ENCODE results near the gene TEX22.

Gene TEX22

GRCh38 chr14:105431256-105431655 is 32.9 kb downstream of the TEX22 start:
- H3K27me3 Mint-ChIP-seq (ENCODE audit: low read depth), result no peaks in the 10 kb centered on the region
- no peak overlapping the region for H3K27ac Mint-ChIP-seq
- no peak for TF ChIP-seq CTCF (IDR thresholded peaks at IDR 0.05; ENCODE audit: unreplicated experiment in 3 of 3)
- H3K36me3 Mint-ChIP-seq (ENCODE audit: low read depth), result peaks cover 68% of the 10 kb centered on the region
- peaks cover 2% of the 10 kb centered on the region for H3K4me1 Mint-ChIP-seq
- no peak overlapping the region for H3K4me3 Mint-ChIP-seq
- H3K9me3 Mint-ChIP-seq, result peaks cover 21% of the 10 kb centered on the region

DNA sequence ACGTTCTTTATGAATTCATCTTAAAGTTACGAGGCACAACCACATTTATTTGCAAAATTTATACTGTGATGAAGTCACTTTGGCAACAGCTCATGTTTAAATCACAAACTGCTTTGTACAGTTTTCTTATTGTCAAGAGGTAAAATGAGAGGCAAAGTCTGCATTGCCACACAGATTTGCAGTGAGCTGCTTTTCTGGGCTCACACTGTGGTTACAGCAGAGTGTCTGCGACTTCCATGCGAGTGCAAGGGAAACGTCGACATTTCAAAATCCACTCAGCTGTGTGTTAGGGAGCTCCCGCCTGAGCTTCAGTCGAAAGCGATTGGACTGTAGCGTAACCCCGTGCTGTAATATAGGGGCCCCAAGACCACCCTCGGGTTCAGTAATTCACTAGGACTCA is 34.3 kb downstream of the TEX22 start:
- H3K4me1 Mint-ChIP-seq, result peaks cover 3% of the 10 kb centered on the region
- H3K9me3 Mint-ChIP-seq, result peaks cover 15% of the 10 kb centered on the region
- H3K4me3 Mint-ChIP-seq, result no peak overlapping the region
- no peaks in the 10 kb centered on the region for H3K27me3 Mint-ChIP-seq (ENCODE audit: low read depth)
- no peak for TF ChIP-seq CTCF (IDR thresholded peaks at IDR 0.05; ENCODE audit: unreplicated experiment in 3 of 3)
- no peak overlapping the region for H3K27ac Mint-ChIP-seq
- peaks cover 60% of the 10 kb centered on the region for H3K36me3 Mint-ChIP-seq (ENCODE audit: low read depth)

- no peak for TF ChIP-seq CTCF (IDR thresholded peaks at IDR 0.05; ENCODE audit: unreplicated experiment in 3 of 3)
- peaks cover 54% of the 10 kb centered on the region for H3K36me3 Mint-ChIP-seq (ENCODE audit: low read depth)
- H3K4me3 Mint-ChIP-seq, result no peak overlapping the region
- no peaks in the 10 kb centered on the region for H3K27me3 Mint-ChIP-seq (ENCODE audit: low read depth)
- no peak overlapping the region for H3K27ac Mint-ChIP-seq
- peaks cover 3% of the 10 kb centered on the region for H3K4me1 Mint-ChIP-seq
- H3K9me3 Mint-ChIP-seq, result peaks cover 14% of the 10 kb centered on the region
Observed at GRCh38 chr14:105433161-105433605, 34.8 kb downstream of the TEX22 start.

- peaks cover 3% of the 10 kb centered on the region for H3K4me1 Mint-ChIP-seq
Observed at GRCh38 chr14:105436402-105436801, 38.1 kb downstream of the TEX22 start.

DNA sequence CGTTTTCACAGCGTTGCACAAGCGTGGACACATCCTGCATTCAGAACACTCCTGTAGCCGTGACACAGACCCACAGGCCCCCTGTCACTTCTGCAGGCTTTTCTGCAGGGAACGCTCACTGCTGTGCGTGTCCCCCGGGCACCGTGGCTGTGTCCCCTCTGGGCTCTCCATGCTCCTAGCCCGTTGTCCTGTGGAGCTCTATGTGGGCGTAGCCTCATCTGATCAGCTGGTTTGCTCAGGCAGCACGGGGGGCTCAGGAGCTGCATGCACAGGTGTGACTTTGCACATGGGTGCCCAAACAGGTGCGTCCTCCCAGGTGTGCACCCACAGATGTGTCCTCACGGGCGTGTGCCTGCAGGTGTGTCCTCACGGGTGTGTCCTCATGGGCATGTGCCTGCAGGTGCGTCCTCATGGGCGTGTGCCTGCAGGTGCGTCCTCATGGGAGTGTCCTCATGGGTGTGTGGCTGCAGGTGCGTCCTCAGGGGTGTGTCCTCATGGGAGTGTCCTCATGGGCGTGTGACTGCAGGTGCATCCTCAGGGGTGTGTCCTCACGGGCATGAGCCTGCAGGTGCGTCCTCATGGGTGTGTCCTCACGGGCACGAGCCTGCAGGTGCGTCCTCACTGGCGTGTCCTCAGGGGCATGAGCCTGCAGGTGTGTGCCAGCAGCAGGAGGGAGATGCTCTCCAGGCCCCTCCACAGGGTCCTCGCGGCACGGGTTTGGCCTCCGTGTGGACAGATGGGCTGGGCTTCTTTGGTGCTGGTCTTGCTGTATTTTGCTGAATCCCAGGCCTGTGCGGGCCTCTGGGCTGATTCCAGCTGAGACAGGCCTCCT is 38.8 kb downstream of the TEX22 start:
- H3K27ac Mint-ChIP-seq, result no peak overlapping the region
- H3K27me3 Mint-ChIP-seq (ENCODE audit: low read depth), result no peaks in the 10 kb centered on the region
- no peak overlapping the region for H3K4me3 Mint-ChIP-seq
- peaks cover 7% of the 10 kb centered on the region for H3K9me3 Mint-ChIP-seq
- TF ChIP-seq CTCF (IDR thresholded peaks at IDR 0.05; ENCODE audit: unreplicated experiment in 3 of 3), result no peak
- peaks cover 3% of the 10 kb centered on the region for H3K4me1 Mint-ChIP-seq
- peaks cover 29% of the 10 kb centered on the region for H3K36me3 Mint-ChIP-seq (ENCODE audit: low read depth)

More at GRCh38 chr14:105436402-105436801, 38.1 kb downstream of the TEX22 start:
- TF ChIP-seq CTCF (IDR thresholded peaks at IDR 0.05; ENCODE audit: unreplicated experiment in 3 of 3), result no peak
- H3K27ac Mint-ChIP-seq, result no peak overlapping the region
- no peaks in the 10 kb centered on the region for H3K27me3 Mint-ChIP-seq (ENCODE audit: low read depth)
- H3K4me3 Mint-ChIP-seq, result no peak overlapping the region
- H3K9me3 Mint-ChIP-seq, result peaks cover 7% of the 10 kb centered on the region
- H3K36me3 Mint-ChIP-seq (ENCODE audit: low read depth), result peaks cover 28% of the 10 kb centered on the region
